Central memory CD4-positive, alpha-beta T cell (primary cell): Measurements from ENCODE around the gene UBE2U.
"Not testable (repeated sequence)": the region's sequence is repeated elsewhere in the genome, so short reads cannot be mapped to it uniquely, and the experiment has no call there.

ENCODE experiments used
- DNase-seq: peaks from one replicate; pipeline ENCODE4 v3.0.0; 2022

The UBE2U gene

DNA sequence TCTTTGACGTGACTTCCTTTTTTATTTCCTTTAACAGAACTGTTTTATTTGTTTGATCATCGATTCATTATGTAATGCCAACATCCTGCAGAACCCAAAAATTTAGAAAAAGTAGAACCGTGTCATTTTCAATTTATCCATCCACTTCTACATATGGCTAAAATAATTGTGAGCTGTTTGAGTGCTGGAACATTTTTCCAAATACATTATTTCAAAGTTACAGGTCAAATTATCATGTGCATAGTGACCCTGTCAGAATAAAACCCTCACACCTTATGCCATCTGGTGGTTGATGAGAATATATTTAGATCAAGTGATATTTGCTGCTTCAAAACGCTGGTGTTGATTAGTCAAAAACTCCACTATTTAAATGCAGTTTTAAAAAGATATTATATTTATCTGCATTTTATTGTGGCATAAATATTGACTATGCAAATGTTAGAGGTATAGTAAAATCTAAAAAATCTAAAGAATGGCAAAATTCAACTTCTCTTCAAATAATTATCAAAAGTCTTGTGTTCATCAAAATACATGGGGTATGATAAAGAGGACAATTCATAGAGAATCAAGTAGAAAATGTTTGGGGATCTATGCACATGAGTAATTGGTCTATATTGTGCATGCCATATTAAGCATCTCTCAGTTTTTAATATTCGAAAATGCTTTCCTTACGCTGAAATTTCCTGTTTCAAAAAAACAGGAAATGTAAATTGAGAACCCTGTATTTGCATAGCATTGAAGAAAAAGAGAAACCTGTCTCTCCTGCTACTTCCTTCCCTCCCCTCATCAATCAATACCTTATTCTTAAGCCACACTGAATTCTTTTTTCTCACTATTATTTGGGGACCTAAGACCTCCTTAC is 39.7 kb downstream of the UBE2U start:
- DNase-seq: peak; percentile 4

DNA sequence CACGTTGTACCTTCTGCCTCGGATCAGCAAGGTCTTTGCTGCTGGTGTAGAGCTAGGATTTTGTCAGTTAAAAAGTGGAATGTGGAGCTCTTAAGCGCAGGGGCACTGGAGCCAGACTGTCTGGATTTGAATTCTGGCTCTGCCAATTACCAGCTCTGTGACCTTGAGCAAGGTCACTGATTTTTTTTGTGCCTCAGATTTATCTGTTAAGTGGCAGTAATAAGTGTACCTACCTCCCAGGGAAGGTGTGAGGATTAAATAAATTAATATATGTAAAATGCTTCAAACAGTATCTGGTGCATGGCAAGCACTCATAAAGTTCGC is 40.3 kb downstream of the UBE2U start:
- DNase-seq: no peak

DNA sequence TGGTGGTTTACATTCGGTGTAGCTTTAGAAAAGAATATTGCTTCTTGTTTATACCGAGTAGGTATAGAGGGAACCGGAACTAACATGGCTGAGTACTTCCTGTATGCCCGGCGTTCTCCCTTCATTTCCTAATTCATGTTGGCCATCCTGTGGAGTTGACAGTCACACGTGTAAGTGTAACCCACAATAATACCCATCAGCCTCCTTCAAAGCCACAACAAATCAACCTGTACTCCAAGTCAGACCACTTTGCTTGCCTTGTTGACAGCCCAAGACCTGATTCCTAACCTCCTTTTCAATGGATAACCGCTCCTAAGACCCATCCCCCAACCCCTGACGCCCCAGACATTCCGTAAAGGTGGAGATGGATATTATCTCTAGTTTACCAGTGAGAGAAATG is 42.1 kb downstream of the UBE2U start:
- DNase-seq: no peak

DNA sequence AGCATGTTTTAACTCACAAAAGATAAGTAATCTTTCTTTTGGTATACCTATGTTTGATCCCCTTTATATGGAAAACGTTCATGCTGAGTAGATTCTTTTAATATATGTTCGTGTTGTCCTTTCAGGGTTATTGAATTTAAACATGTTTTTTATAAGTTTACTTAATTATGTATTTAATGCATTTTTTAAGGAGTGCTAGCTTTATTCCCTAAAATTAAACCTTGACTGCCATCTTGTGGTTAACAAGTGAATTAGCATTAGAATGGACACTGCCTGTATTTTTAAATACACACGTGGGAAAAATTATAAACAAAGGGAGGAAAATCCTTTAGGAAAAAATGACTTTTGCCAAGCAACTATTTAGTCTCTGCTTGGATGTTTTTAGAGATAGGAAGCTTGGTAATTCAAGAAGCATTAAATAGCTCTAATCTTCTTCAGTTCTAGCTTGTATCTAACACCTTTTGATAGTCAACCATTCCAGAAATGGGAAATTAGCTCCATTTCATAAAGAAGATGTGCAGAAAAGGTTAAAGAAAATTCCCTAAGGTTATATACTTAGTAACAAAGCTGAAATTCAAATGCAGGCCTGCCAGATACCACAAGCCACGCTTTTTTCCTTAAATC is 43.0 kb downstream of the UBE2U start:
- peak; percentile 25 for DNase-seq

DNA sequence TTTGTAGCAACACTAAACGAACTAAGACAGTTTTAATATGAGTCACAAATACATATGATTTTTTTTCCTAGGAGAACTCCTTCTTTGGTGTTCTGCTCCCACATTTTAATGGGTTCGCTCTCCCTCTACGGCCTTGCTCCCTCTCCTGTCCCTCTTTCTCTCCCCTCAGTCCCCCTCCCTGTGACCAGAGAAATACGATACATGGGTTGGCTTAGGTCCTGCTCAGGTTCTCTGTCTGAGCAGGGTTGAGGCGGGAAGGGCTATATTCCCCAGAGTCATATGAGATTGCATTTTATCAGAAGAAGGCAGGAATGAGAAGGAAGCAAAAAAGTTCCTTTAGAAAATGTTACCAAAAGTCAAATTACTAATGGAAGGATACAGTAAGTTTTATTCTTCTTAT is 44.6 kb downstream of the UBE2U start:
- no peak for DNase-seq

DNA sequence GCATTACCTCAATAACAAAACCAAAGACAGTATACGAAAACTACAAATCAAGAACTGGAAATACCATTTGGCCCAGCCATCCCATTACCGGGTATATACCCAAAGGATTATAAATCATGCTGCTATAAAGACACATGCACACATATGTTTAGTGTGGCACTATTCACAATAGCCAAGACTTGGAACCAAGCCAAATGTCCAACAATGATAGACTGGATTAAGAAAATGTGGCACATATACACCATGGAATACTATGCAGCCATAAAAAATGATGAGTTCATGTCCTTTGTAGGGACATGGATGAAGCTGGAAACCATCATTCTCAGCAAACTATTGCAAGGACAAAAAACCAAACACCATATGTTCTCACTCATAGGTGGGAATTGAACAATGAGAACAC is 47.0 kb downstream of the UBE2U start:
- DNase-seq: not testable (repeated sequence)

DNA sequence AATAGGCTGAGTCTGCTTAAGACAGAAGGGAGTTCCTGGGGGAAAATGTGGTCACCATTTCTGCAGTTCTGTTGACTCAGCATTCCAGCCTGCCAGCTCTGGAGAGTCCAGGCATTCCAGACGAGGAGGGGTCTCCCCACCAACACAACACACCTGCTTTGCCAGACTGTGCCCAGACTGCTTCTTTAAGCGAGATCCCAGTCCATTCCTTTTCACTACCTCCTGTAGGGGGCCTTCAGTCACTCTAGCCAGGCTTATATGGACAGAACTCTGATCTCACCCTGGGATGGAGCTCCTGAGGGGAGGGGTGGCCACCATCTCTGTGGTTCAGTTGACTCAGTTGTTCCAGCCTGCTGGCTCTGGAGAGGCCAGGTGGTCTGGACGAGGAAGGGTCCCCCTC is 48.5 kb downstream of the UBE2U start:
- no peak for DNase-seq

DNA sequence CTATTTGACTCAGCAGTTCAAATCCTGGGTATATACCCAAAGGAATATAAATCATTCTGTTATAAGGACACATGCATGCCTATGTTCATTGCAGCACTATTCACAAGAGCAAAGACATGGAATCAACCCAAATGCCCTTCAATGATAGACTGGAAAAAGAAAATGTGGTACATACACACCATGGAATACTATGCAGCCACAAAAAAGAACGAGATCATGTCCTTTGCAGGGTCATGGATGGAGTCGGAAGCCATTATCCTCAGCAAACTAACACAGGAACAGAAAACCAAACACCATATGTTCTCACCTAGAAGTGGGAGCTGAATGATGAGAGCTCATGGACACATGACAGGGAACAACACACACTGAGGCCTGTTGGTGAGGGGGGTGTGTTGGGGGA is 53.8 kb downstream of the UBE2U start:
- not testable (repeated sequence) for DNase-seq

DNA sequence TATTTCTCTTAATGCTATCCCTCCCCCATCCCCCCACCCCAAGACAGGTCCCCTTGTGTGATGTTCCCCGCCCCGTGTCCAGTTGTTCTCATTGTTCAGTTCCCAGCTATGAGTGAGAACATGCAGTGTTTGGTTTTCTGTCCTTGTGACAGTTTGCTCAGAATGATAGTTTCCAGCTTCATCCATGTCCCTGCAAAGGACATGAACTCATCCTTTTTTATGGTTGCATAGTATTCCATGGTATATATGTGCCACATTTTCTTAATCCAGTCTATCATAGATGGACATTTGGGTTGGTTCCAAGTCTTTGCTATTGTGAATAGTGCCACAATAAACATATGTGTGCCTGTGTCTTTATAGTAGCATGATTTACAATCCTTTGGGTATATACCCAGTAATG is 55.0 kb downstream of the UBE2U start:
- not testable (repeated sequence) for DNase-seq

DNA sequence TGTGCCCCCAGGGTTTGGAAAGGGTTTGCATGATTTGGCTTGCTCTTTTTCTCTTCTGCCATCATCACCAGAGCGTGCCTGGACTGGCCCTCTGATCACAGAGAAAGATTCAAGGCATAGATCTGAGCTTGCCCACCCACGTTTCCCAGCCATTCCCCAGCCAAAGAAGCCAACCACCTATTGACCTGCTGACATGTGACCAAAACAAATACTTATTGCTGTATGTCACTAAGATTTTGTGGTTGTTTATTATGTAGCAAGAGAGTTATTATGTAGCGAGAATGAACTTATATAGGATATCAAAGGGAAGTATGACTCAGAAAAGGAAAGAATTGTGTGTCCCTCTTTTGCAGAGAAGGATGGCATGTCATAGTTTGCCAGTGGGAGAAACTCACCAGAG is 59.9 kb downstream of the UBE2U start:
- no peak for DNase-seq

DNA sequence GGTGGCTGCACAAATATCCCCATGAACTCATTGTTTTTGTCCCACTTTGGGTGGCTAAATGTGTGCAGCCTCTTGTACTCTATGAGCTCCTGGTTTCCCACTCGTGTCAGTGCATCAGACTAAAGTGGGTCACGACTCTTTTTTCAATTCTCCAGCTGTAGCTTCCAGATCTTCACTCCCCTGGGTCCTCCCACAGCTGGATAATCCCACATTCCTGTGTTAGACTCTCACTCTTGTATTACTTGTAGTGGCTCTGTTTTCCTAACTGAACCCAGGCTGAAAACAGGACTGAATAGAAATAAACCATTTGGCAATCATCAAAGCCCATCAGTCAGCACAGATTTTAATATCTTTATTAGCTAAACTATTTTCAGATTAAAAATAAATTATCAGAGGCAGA is 60.4 kb downstream of the UBE2U start:
- no peak for DNase-seq

DNA sequence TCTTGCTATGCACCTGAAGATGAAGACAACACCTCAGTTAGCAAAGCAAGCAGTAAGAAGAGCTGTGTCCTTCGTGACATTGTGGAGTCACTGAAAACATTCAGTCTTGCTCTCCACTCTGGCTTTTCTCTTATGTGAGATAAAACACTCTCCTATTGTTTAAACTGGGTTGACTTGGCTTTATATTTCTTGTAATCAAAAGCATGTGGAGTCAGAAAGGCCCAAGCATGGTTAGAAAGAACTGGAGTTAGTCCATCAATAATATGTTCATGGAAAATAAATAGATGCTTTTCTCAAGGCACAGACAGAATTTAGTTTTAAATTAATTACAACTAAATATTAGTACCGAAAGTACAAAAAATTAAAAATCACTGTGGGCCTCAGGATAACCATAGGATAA is 61.7 kb downstream of the UBE2U start:
- DNase-seq: no peak

DNA sequence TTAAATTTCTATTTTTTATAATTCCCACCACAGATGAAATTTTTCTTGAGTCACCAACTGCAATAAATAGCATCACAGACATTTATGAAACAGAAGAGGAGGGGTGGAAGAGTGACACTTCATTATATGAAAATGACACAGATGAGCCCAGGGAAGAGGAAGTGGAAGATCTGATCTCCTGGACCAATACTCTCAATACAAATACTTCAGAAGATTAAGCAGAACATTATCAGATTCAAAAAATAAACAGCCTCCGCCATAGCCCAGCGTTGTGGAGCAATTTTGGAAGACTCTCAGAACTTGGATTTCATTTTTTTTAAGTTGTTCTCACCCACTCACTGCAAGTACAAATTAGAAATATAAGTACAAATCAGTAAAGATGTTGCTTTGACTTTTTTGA is 63.6 kb downstream of the UBE2U start:
- no peak for DNase-seq

DNA sequence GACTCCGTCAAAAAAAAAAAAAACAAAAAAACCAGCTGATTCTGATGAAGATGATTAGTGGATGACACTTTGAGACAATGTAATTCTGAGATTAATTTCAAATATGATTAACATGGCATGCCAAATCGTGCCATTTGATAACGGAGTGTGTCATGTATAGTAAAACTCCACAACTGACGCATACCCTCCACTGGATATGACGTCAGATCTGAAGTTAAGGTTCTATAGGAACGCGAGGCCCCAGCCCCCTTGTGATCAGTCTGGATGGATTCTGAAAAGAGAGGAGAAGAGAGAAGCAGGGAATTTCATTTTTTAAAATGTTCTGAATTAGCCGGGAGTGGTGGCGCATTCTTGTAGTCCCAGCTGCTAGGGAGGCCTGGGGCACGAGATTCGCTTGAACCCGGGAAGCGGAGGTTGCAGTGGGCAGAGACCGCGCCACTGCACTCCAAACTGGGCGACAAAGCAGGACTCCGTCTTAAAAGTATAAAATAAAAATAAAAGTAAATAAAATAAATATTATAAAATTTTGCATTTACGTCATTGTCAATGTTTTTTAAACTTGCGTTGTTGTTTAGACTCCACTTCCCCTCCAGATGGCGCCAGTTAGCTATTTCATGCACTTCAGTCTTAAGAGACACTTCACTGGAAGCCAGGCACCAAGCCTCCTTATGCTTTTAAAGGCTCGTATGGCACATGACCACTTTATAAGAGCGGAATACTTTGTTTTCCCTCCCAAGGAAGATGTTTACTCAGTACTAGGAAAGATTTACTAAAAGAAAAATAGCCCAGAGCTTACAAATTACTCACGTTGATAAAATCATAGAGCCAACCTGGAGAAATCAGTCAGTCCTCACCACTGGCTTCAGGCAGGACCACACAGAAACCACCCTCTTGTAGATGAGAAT is 65.5 kb downstream of the UBE2U start:
- DNase-seq: peak; percentile 52

DNA sequence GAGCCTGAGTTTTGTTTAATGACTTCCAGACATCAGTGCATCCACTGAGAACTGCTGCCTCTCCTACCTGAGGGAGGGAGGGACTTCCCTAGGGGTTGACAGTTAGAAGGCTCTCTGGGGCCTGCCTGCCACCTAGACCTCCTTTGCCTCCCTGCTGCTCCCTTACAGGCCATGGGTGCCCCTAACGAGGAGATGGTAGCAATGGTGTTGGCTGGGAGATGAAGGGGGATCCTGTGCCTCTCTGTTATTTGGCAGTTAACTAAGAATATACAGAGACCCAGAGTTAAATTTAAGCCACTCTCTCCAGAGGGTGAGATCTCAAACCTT is 66.1 kb downstream of the UBE2U start:
- no peak for DNase-seq

DNA sequence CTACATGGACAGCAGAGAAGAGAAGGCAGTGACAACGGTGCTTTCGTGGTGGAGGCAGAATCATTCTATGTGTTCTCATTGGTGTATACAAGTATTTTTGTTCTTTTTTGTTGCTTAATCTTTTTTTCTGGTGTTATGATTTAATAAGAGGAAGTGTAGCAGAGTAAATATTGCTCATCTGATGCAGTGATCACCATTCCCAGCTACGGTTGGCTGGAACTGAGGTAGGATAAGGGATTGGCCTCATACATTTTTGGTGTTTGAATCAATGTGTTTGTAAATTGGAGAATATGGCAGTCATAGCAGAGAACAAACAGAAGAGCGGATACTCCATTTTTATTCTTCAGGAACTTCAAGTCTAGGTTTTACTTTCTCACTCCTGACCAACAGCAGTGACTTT is 76.6 kb downstream of the UBE2U start:
- DNase-seq: no peak

DNA sequence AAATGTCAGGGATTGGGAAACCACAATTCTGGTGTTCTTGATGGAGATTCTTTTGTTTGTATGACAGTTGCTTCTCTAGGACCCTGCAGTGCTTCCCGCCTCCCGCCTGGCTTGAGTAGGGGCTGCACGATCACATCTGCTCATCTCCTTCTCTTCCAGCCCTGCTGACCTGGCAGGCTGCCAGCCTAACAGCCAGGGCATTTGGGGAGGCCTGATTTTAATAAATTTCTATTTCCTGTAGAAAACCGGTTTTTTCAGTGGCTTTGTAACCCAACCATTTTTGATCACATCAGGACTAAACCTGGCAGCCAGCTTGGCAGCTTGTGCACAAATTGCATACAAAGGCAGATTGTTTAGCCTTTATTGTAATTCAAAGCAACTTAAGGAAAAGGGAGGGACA is 78.9 kb downstream of the UBE2U start:
- DNase-seq: no peak

DNA sequence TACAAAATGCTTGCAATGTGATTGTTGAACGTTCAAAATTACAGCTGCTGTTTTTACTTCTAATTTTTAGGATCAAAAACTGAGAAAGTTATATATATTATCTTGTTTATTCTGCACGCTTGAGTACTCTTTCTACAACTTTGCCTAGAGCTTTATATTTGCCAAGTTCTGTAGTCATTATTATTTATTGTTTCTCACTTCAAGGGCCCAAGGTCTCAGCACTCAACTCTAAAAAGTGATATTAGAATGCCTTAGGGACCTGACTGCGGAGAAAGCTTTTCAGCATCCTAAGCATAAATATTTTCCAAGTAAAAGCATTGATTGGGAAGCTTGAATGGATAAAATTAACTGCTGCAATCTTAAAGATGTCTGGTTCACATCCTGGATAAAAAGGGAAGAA is 83.6 kb downstream of the UBE2U start:
- DNase-seq: no peak

DNA sequence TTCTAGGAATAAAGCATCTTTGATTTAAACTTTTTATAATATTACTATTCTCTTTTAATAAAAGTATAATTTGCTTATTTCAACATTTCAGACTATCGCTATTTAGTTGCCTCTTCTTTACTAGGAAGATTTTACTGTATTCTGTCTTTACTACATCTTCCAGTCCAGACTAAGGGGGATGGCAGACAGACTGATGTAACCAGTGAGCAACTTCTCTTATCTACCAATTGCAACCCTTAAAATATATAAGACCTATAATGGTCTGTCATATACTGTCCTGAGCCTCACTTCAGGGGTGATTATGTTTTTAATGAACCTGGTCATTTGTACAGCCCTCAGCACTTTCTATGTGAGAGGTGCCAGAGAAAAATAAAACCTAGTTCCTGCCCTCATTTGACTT is 87.0 kb downstream of the UBE2U start:
- DNase-seq: no peak

DNA sequence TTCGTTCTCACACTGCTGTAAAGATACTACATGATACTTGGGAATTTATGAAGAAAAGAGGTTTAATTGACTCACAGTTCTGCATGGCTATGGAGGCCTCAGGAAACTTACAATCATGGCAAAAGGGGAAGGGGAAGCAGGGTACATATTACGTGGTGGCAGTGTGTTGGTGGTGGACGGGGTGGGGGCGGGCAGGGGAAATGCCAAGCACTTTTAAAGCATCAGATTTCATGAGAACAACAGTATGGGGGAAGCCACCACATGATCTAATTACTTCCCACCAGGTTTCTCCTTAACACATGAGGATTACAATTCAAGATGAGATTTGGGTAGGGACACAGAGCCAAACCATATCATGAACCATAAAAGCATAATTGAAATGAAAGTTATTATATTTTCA is 88.5 kb downstream of the UBE2U start:
- DNase-seq: no peak

DNA sequence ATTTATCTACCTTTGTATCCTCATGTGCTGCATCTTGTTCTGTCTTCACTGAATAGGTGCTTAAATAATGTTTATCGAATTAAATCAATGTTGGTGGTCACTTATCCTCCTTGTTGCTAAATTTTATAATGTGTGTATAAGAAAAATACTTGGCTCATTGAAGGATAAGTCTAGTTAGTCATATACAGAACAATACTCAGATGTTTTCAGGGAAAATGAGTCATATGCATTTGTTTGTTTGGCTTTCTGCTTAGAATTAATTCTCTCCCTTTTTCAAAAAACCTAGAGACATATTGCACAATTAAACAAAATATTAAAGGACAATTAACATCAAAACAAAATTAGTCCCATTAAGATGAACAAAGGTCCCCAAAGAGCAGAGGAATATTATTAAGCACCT is 89.0 kb downstream of the UBE2U start:
- no peak for DNase-seq

DNA sequence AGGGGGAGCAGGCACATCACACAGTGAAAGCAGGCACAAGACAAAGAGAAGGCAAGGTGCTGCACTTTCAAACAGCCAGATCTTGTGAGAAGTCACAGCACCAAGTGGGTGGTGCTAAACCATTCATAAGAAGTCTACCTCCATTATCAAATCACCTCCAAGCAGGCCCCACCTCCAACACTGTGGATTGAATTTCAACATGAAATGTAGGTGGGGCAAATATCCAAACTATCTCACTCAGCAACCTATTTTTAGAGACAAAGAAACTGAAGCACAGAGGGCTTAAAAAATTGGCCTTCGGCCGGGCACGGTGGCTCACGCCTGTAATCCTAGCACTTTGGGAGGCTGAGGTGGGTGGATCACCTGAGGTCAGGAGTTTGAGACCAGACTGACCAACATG is 90.4 kb downstream of the UBE2U start:
- no peak for DNase-seq

DNA sequence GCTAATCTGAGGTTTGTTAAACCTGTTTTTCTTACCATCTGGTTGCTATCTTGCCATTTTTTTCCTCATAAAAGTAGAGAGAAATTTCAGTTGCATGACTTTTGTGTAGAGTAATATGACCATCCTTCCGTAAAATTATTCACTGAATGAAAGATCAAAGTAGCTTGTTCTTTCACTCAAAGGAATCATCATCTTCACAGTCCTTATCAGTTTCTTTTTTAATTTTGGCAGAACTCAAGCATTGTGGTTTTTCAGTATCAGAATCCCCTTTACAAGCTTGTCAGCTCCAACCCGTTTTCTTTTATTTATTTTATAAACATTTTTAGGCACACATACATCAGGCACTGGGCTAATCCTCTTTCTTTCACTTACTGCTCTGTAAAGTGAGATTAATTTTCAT is 91.7 kb downstream of the UBE2U start:
- DNase-seq: no peak

DNA sequence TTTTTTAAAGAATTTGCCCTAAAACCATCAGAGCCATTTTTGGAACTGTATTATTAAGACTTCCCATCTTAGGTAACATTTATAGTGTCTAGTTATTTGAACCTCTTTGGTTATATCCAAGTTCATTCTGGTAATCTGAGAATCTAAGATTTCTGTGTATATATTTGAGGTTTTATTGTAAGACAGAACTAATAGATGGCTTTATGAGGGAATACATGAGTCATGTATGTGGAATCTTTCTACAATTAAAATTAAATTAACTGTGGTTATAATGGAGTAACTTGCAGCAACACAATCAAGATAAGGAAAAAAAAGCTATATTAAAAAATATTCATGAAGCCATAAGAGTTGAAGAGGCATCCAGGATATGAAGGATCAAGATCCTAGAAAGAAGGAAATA is 92.1 kb downstream of the UBE2U start:
- no peak for DNase-seq
